Upper lobe of right lung (tissue), 1 donor: ENCODE results near the gene MUC20. TPM values are rescaled to one million over a fixed set of nuclear protein-coding genes. Genes with fewer than 3 reads are reported as not detected.

Source experiments
- ATAC-seq: fragments of 200-7000 bp; cut with Tn5 transposase; one replicate; pipeline ENCODE4 v1.9.1; 2020; ENCODE audit warnings: mild to moderate bottlenecking, moderate library complexity
- DNase-seq: peaks from one replicate; pipeline ENCODE4 v3.0.0-alpha.2; 2020
- H3K27ac ChIP-seq: fragments of 200-600 bp; one replicate; pipeline ENCODE4 v1.8.0; 2022
- H3K27me3 ChIP-seq: fragments of 200-600 bp; one replicate; pipeline ENCODE4 v1.8.0; 2022; ENCODE audit warnings: mild to moderate bottlenecking
- H3K36me3 ChIP-seq: fragments of 200-600 bp; one replicate; pipeline ENCODE4 v1.8.0; 2022
- H3K4me1 ChIP-seq: fragments of 200-600 bp; one replicate; pipeline ENCODE4 v1.8.0; 2022
- H3K4me3 ChIP-seq: fragments of 200-600 bp; one replicate; pipeline ENCODE4 v1.8.0; 2022; ENCODE audit warnings: mild to moderate bottlenecking
- H3K9me3 ChIP-seq: fragments of 200-600 bp; one replicate; pipeline ENCODE4 v1.8.0; 2022
- intact Hi-C: fragments of 100-400 bp; cut with DNase I; formaldehyde crosslinking; loops from one replicate; pipeline ENCODE4 v1.11.0; 2022
- total RNA-seq: library from RNA; stranded (reverse); fragmentation: NEBNext Ultra II Directional; extraction: Animal tissue kit (Norgen Biotek cat#: 25700); gene quantifications from one replicate; pipeline ENCODE4 v1.2.1, GENCODE V29; 2021
- TF ChIP-seq, protein P1 (sequence below): fragments of 200-600 bp; IDR thresholded peaks from one replicate; pipeline ENCODE4 v1.8.0; 2022; ENCODE audit warnings: antibody characterized with exemption
- donor health status: DM: no; HTN: yes; CAD: no; lungs with severe emphysema.

The MUC20 gene
- total RNA-seq, 1 donor from 2014 or later: 14.7 TPM

DNA sequence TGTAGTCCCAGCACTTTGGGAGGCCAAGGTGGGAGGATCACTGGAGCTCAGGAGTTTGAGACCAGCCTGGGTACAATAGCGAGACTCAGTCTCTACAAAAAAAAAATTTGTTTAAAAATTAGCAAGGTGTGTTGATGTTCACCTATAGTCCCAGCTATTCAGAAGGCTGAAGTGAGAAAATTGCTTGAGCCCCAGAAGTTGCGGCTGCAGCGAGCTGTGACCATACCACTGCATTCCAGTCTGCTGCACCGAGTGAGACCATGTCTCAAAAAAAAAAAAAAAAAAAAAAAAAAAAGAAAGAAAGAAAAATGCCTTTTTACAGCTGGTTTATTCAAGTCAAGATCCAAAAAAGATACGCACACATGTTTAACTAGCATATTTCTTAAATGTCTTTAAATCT is 17.0 kb upstream of the MUC20 start:
- Histone ChIP-seq H3K27me3 (no peaks in the 10 kb centered on the region), H3K4me3 (no peak overlapping the region), H3K9me3 (no peaks in the 10 kb centered on the region), H3K36me3 (peaks cover 20% of the 10 kb centered on the region), H3K27ac (no peak overlapping the region), H3K4me1 (no peaks in the 10 kb centered on the region)
- intact Hi-C loops: no loop called here
- TF ChIP-seq, protein P1, sequence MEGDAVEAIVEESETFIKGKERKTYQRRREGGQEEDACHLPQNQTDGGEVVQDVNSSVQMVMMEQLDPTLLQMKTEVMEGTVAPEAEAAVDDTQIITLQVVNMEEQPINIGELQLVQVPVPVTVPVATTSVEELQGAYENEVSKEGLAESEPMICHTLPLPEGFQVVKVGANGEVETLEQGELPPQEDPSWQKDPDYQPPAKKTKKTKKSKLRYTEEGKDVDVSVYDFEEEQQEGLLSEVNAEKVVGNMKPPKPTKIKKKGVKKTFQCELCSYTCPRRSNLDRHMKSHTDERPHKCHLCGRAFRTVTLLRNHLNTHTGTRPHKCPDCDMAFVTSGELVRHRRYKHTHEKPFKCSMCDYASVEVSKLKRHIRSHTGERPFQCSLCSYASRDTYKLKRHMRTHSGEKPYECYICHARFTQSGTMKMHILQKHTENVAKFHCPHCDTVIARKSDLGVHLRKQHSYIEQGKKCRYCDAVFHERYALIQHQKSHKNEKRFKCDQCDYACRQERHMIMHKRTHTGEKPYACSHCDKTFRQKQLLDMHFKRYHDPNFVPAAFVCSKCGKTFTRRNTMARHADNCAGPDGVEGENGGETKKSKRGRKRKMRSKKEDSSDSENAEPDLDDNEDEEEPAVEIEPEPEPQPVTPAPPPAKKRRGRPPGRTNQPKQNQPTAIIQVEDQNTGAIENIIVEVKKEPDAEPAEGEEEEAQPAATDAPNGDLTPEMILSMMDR: no peak
- DNase-seq: no peak
- ATAC-seq: no peak

DNA sequence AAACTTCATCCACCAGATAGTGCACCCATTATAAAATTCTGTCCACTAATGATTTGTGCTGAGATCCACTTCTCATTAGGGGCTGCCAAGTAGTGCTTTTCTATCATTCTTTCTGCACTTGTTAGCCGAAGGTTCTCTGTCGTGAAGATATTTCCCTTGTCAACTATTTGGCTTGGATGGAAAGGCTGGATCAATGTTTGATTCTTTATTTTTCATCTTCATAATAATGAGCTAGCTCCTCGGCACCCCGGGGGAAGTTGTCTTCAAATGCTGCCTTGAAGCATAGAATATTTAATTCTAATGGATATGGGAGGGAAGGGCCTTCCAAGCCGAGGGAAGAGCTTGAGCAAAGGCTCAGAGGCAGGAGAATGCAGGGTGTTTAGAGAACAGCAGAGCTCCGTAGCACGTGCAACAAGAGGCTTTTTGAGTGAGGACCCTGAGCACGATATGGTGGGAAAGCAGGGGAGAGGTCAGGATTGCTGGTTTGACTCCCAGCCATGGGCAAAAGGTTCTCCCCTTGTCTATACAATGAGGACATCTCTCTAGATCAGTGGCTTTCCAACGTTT is 16.3 kb upstream of the MUC20 start:
- intact Hi-C loops: no loop called here
- TF ChIP-seq, protein P1: no peak
- DNase-seq: no peak

DNA sequence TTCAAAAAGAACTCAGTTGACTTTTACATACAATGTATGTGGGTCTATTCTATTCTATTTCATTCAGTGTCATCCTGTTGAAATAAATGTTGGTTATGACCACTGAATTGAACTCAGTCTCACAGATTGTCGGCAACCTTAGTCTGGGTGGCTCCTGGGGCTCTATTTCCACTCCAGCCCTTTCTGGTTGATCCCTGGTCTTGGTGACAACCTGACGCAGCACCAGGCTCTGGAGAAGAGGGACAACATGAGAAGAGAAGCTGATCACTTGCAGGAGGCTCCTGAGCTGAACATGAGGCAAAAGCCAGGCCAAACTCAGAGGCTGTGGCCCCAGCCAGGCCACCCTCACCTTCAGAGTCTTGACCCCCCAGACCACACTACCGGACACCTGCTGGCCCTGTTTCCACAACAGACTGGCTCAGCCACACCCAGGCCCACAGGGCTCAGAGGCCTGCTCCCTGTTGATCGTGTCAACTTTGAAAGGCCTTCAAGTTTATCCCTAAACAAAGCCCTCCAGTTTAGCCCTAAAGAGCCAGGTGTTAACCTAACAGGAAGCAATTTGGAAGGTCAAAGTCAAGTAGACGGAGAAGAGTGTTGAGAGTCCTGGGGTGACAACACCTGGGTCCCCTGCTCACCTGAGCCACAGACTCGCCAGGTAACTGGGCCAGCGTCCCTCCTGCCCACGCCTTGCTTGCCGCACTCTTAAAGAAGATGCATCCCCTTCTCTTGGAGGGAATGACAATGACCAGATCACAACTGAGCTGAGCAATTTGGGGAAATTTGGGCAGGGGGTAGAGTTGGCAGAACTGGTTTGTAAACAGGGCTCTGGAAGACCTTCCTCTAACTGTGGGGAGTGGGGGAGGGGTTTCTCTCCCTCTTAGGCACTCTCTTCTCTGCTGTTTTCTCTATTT is 15.4 kb upstream of the MUC20 start:
- Histone ChIP-seq H3K27ac (no peak overlapping the region), H3K9me3 (no peaks in the 10 kb centered on the region), H3K36me3 (peaks cover 20% of the 10 kb centered on the region), H3K4me3 (no peak overlapping the region), H3K27me3 (no peaks in the 10 kb centered on the region), H3K4me1 (no peaks in the 10 kb centered on the region)
- intact Hi-C loops: no loop called here
- no peak for DNase-seq
- TF ChIP-seq, protein P1: no peak
- ATAC-seq: peak; percentile 36

More for the DNA sequence above, 16.3 kb upstream of the MUC20 start:
- Histone ChIP-seq H3K36me3 (peaks cover 24% of the 10 kb centered on the region), H3K27ac (no peak overlapping the region), H3K4me3 (no peak overlapping the region), H3K4me1 (no peaks in the 10 kb centered on the region), H3K27me3 (no peaks in the 10 kb centered on the region), H3K9me3 (no peaks in the 10 kb centered on the region)
- ATAC-seq: no peak

DNA sequence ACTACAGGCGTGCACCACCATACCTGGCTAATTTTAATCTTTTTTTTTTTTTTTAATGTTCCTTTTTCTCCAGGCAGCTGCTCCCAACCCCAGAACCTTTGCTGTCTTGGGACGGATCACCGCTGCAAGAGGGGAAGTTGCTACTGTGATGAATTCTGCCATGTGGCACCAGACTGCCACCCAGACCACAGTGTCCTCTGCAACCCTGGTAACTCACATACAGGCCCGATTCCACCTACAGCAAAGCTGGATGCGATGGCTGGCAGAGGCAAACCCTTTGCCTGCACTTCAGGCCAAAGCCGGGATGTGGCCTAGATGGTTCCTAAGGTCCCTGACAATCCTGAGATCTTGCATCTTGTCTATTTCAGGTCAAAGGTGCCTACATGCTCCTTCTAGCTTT is 12.7 kb upstream of the MUC20 start:
- intact Hi-C loops: no loop called here
- no peak overlapping the region for H3K27ac ChIP-seq
- no peak for DNase-seq
- no peaks in the 10 kb centered on the region for H3K9me3 ChIP-seq
- no peaks in the 10 kb centered on the region for H3K4me1 ChIP-seq
- H3K27me3 ChIP-seq: no peaks in the 10 kb centered on the region
- peak; percentile 13 for ATAC-seq
- TF ChIP-seq, protein P1: no peak
- peaks cover 32% of the 10 kb centered on the region for H3K36me3 ChIP-seq
- no peak overlapping the region for H3K4me3 ChIP-seq

DNA sequence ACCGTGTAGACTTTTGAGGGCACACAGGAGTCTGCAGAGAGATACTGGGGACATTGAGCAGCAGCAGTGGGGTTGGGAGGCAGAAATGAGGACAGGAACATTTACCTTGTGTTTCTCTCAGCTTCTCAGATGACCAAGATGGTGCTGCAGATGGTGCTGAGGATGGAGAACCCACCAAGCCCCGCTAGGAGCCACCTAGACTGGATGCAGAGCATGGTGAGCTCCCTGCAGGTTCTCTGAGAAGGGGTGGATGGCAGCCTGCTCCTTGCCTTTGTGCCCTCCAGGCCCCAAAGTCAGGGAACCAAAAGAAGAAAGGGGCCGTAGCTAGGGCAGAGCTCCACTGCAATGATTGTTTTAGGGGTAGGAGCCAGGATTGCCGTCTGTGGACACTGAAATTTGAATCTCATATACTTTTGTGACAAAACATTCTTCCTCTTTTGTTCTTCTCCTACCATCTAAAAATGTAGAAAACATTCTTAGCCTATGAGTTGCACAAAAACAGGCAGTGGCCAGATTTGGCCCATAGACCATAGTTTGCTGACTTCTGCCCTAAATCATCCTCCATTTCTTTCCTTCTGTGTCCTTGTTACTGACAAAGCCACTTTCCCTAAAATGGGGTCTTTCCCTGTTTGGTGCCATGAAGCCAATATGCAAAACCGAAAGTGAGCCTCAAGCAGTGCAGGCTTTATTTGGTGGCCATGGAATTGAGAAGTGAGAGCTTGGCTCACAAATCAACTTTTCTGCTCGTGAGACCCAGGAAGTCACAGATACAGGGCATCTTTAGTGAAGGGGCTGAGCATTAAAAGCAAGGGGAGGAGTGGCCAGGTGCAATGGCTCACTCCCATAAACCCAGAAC is 11.9 kb upstream of the MUC20 start:
- no peaks in the 10 kb centered on the region for H3K27me3 ChIP-seq
- H3K4me1 ChIP-seq: no peaks in the 10 kb centered on the region
- no peaks in the 10 kb centered on the region for H3K9me3 ChIP-seq
- TF ChIP-seq, protein P1: no peak
- DNase-seq (no peak), ATAC-seq (peak; percentile 7)
- no peak overlapping the region for H3K27ac ChIP-seq
- no peak overlapping the region for H3K4me3 ChIP-seq
- H3K36me3 ChIP-seq: peaks cover 32% of the 10 kb centered on the region
- intact Hi-C loops: no loop called here
